ENCODE data around the gene ADCK2.

DNA sequence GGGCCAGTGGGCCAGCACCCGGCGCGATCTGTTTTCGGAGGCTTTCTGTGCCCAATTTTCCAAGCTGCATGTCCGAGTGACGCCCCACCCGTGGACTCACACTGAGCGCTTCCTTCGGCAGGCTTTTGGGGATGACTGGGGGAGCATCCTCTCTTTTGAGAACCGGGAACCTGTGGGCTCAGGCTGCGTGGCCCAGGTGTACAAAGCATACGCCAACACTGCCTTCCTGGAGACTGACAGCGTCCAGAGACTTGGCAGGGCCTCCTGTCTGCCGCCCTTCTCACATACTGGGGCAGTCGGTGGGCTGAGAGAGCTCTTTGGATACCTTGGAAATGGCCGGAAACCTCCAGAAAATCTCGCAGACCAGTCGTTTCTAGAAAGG lies 1.0 kb downstream of the ADCK2 start:
- TF ChIP-seq POLR2AphosphoS5 (IDR thresholded peaks at IDR 0.05; ENCODE audit: low read length) (no peak), CTCF (IDR thresholded peaks at IDR 0.05 in 2 of 3, conservative IDR thresholded peaks at IDR 0.05 in 1 of 3; ENCODE audit: control insufficient read depth in 2 of 3, extremely low read depth in 1 of 3, insufficient read depth in 1 of 3, low read depth in 3 of 3, low read length in 3 of 3) (no peak), SREBF2 (IDR thresholded peaks at IDR 0.05; ENCODE audit: low read length) (no peak)
- TF ChIP-seq, protein P1, sequence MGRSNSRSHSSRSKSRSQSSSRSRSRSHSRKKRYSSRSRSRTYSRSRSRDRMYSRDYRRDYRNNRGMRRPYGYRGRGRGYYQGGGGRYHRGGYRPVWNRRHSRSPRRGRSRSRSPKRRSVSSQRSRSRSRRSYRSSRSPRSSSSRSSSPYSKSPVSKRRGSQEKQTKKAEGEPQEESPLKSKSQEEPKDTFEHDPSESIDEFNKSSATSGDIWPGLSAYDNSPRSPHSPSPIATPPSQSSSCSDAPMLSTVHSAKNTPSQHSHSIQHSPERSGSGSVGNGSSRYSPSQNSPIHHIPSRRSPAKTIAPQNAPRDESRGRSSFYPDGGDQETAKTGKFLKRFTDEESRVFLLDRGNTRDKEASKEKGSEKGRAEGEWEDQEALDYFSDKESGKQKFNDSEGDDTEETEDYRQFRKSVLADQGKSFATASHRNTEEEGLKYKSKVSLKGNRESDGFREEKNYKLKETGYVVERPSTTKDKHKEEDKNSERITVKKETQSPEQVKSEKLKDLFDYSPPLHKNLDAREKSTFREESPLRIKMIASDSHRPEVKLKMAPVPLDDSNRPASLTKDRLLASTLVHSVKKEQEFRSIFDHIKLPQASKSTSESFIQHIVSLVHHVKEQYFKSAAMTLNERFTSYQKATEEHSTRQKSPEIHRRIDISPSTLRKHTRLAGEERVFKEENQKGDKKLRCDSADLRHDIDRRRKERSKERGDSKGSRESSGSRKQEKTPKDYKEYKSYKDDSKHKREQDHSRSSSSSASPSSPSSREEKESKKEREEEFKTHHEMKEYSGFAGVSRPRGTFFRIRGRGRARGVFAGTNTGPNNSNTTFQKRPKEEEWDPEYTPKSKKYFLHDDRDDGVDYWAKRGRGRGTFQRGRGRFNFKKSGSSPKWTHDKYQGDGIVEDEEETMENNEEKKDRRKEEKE (IDR thresholded peaks at IDR 0.05) = no peak

Measured in GM12878 (cell line).